ENCODE measurements around the gene PTGER2.

The PTGER2 gene

DNA sequence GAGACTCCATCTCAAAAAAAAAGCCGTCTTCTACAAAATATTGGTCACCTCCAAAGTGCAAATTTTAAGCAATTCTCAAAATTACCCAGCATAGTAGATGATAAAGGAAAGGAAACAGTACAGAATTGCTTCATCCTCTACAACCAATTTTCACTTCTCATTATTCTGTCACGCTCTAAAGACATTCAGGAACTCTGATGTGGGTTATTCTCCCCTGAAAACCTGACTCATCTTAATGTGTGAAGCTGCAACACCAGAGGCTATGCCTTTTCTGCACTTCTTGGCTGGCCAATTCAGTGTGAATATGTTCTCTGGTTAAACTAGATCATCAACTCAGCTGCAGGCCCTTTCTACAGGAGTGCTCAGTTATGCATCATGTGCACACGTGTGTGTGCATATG, 11.0 kb downstream of the PTGER2 start:
- TF ChIP-seq, protein P1, sequence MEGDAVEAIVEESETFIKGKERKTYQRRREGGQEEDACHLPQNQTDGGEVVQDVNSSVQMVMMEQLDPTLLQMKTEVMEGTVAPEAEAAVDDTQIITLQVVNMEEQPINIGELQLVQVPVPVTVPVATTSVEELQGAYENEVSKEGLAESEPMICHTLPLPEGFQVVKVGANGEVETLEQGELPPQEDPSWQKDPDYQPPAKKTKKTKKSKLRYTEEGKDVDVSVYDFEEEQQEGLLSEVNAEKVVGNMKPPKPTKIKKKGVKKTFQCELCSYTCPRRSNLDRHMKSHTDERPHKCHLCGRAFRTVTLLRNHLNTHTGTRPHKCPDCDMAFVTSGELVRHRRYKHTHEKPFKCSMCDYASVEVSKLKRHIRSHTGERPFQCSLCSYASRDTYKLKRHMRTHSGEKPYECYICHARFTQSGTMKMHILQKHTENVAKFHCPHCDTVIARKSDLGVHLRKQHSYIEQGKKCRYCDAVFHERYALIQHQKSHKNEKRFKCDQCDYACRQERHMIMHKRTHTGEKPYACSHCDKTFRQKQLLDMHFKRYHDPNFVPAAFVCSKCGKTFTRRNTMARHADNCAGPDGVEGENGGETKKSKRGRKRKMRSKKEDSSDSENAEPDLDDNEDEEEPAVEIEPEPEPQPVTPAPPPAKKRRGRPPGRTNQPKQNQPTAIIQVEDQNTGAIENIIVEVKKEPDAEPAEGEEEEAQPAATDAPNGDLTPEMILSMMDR (IDR thresholded peaks at IDR 0.05; ENCODE audit: insufficient read depth, low read depth, low read length, missing control alignments): no peak
- DNase-seq (ENCODE audit: low read depth): peak; percentile 93

GRCh38 chr14:52325630-52326029, 11.5 kb downstream of the PTGER2 start:
- H3K4me3 ChIP-seq (ENCODE audit: low read length): no peak overlapping the region
- no peak for DNase-seq (ENCODE audit: low read depth)
- TF ChIP-seq, protein P1 (IDR thresholded peaks at IDR 0.05; ENCODE audit: insufficient read depth, low read depth, low read length, missing control alignments): no peak

More for the DNA sequence above, 11.0 kb downstream of the PTGER2 start:
- no peak overlapping the region for H3K4me3 ChIP-seq (ENCODE audit: low read length)

DNA sequence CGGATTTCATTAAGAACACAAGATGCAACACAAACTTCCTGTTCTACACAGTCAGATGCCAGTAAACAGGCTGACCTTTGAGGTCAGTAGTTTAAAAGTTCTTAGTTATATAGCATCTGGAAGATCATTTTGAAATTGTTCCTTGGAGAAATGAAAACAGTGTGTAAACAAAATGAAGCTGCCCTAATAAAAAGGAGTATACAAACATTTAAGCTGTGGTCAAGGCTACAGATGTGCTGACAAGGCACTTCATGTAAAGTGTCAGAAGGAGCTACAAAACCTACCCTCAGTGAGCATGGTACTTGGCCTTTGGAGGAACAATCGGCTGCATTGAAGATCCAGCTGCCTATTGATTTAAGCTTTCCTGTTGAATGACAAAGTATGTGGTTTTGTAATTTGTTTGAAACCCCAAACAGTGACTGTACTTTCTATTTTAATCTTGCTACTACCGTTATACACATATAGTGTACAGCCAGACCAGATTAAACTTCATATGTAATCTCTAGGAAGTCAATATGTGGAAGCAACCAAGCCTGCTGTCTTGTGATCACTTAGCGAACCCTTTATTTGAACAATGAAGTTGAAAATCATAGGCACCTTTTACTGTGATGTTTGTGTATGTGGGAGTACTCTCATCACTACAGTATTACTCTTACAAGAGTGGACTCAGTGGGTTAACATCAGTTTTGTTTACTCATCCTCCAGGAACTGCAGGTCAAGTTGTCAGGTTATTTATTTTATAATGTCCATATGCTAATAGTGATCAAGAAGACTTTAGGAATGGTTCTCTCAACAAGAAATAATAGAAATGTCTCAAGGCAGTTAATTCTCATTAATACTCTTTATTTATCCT, 13.5 kb downstream of the PTGER2 start:
- H3K4me3 ChIP-seq (ENCODE audit: low read length): no peak overlapping the region
- TF ChIP-seq, protein P1 (IDR thresholded peaks at IDR 0.05; ENCODE audit: insufficient read depth, low read depth, low read length, missing control alignments): no peak
- no peak for DNase-seq (ENCODE audit: low read depth)

DNA sequence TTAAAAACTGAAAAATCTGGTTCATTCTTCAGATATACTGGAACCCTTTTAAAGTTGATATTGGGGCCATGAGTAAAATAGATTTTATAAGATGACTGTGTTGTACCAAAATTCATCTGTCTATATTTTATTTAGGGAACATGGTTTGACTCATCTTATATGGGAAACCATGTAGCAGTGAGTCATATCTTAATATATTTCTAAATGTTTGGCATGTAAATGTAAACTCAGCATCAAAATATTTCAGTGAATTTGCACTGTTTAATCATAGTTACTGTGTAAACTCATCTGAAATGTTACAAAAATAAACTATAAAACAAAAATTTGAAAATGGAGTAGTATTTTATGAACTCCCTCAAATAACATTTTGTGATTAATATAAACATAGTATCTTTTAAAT, 14.2 kb downstream of the PTGER2 start:
- TF ChIP-seq, protein P1 (IDR thresholded peaks at IDR 0.05; ENCODE audit: insufficient read depth, low read depth, low read length, missing control alignments): no peak
- DNase-seq (ENCODE audit: low read depth): peak; percentile 55

GRCh38 chr14:52329678-52330369, 15.7 kb downstream of the PTGER2 start:
- TF ChIP-seq, protein P1 (IDR thresholded peaks at IDR 0.05; ENCODE audit: insufficient read depth, low read depth, low read length, missing control alignments): no peak
- H3K4me3 ChIP-seq (ENCODE audit: low read length): no peak overlapping the region
- no peak for DNase-seq (ENCODE audit: low read depth)

More for the DNA sequence above, 14.2 kb downstream of the PTGER2 start:
- H3K4me3 ChIP-seq (ENCODE audit: low read length): no peak overlapping the region

DNA sequence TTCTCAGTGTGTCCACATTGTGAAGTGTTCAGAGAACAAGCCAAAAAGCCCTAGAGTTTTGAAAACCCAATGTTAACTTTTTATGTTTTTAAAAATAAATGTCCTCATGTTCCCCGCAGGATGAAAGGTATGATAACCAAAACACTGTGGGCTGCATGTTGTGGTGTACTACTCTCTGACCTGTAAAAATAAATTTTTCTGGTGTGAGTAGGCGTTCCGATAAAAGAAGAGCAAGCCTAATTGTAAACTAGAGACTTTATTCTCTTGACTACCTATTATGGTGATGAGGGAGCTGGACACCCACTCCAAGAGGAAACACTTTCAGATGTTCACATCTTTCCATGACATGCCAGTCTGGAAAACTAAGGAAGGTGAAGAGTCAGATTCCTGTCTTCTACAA, 18.2 kb downstream of the PTGER2 start:
- DNase-seq (ENCODE audit: low read depth): no peak
- TF ChIP-seq, protein P1 (IDR thresholded peaks at IDR 0.05; ENCODE audit: insufficient read depth, low read depth, low read length, missing control alignments): no peak
- H3K4me3 ChIP-seq (ENCODE audit: low read length): no peak overlapping the region
